HG03457 (cell line): ENCODE results near the gene MAGEA8.
"Not testable (repeated sequence)": the region's sequence is repeated elsewhere in the genome, so short reads cannot be mapped to it uniquely, and the experiment has no call there.

Experiments
- ATAC-seq: cut with Tn5 transposase; IDR thresholded peaks from one replicate; pipeline ENCODE4 v1.9.1; 2021; ENCODE audit warnings: moderate number of reproducible peaks; ENCODE audit not compliant: unreplicated experiment

The MAGEA8 gene

GRCh38 chrX:149903889-149904748, 23.1 kb downstream of the MAGEA8 start:
- peak; percentile 66 for ATAC-seq

GRCh38 chrX:149908308-149908707, 27.3 kb downstream of the MAGEA8 start:
- peak; percentile 58 for ATAC-seq

GRCh38 chrX:149908727-149909126, 27.7 kb downstream of the MAGEA8 start:
- ATAC-seq = no peak

GRCh38 chrX:149909324-149910177, 28.6 kb downstream of the MAGEA8 start:
- ATAC-seq = no peak

GRCh38 chrX:149910178-149910695, 29.3 kb downstream of the MAGEA8 start:
- no peak for ATAC-seq

- no peak for ATAC-seq
These were observed 35.9 kb downstream of the MAGEA8 start for GRCh38 chrX:149916745-149917392.

- ATAC-seq = not testable (repeated sequence)
These were observed 42.9 kb downstream of the MAGEA8 start for GRCh38 chrX:149923836-149924235.

GRCh38 chrX:149924434-149924833, 43.5 kb downstream of the MAGEA8 start:
- not testable (repeated sequence) for ATAC-seq

- ATAC-seq = not testable (repeated sequence)
These were observed 46.4 kb downstream of the MAGEA8 start for GRCh38 chrX:149927245-149927963.

- ATAC-seq = not testable (repeated sequence)
These were observed 46.9 kb downstream of the MAGEA8 start for GRCh38 chrX:149927964-149928258.

GRCh38 chrX:149928635-149929034, 47.7 kb downstream of the MAGEA8 start:
- not testable (repeated sequence) for ATAC-seq

GRCh38 chrX:149929400-149929799, 48.4 kb downstream of the MAGEA8 start, which contains the start of gene HSFX4:
Gene HSFX4 (plus strand): TSS chrX:149929573. CDS start chrX:149929645, 72 bp downstream.
- ATAC-seq = not testable (repeated sequence)

GRCh38 chrX:149931355-149931754, 50.4 kb downstream of the MAGEA8 start:
- not testable (repeated sequence) for ATAC-seq

- not testable (repeated sequence) for ATAC-seq
These were observed 51.2 kb downstream of the MAGEA8 start for GRCh38 chrX:149932150-149932549.

- ATAC-seq = not testable (repeated sequence)
These were observed 52.0 kb downstream of the MAGEA8 start for GRCh38 chrX:149932970-149933369.

- not testable (repeated sequence) for ATAC-seq
These were observed 52.6 kb downstream of the MAGEA8 start for GRCh38 chrX:149933547-149933946.
